GM18502 (cell line): ENCODE data around the gene RIN1.
"Not testable (repeated sequence)": the region's sequence is repeated elsewhere in the genome, so short reads cannot be mapped to it uniquely, and the experiment has no call there.

Experiments
- ATAC-seq: cut with Tn5 transposase; IDR thresholded peaks from one replicate; pipeline ENCODE4 v1.9.1; 2021; ENCODE audit warnings: mild to moderate bottlenecking; ENCODE audit not compliant: unreplicated experiment, poor library complexity

Gene RIN1

DNA sequence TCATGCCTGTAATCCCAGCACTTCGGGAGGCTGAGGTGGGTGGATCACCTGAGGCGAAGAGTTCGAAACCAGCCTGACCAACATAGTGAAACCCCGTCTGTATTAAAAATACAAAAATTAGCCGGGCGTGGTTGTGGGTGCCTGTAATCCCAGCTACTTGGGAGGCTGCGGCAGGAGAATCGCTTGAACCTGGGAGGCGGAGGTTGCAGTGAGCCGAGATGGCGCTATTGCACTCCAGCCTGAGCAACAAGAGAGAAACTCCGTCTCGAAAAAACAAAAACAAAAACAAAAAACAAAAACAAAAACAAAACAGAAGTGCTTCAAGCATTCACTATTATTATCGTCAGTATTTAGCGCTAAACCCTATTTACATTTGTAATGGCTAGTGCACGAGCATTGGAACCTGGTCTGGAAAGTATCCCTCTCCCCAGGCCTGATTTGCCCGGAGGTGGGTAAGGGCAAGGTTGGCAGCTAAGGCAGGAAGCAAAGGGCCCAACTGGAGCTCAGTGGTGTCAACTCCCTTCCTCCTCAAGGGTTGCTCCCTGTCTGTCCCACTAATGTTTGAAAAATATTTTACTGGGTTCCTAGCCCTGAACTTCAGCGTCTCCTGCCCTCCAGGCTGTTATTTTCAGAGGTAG is 25.3 kb downstream of the RIN1 start:
- not testable (repeated sequence) for ATAC-seq

DNA sequence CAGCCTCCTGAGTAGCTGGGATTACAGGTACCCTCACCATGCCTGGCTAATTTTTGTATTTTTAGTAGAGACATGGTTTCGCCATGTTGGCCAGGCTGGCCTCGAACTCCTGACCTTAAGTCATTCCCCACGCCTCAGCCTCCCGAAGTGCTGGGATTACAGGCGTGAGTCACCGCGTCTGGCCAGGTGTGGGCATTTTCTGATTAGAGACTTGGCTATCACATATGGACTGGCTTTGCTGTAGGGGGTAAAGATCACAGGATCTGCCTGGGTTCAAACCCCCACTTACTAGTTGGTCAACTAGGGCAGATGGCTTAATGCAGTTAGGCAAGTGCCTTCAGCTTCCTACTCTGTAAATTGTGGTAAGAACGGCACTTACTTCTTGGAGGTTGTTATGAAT is 25.9 kb downstream of the RIN1 start:
- no peak for ATAC-seq

DNA sequence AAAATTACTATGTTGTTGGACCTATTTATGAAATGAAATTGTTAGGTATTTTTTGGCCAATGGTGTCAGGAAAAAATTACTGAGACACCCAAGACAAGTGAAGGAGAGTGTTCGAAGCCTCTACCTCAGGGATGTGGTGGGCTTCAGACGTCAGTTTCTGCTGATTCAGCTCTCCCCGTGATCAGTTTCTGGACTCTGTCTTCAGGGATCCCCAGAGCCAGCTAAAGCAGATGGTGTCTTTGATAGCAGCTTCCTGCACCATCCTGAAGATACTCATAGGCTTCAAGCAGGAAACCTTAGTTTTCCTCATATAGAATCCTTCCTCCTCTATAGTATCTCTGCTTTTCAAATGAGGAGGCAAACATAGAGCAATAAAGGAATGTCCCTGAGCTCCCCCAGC is 26.8 kb downstream of the RIN1 start:
- no peak for ATAC-seq

DNA sequence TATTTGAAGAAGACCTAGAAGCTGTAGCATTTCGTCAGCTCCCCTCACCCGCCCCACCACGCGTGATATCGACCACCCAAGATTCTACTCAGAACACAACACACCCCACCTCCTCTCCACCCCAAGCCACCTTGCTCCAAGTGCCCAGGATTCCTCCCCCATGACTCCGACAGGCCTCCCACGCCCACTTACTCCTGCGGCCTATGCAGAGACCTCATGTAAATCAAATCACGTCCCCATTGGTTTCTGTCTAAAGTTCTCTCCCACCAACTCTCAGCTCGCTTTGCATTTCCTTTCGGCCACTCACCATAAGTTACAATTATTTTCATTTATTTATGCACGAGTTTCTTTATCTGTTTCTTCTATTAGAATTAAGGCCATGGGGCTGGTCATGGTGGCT is 33.6 kb downstream of the RIN1 start:
- ATAC-seq, result no peak

DNA sequence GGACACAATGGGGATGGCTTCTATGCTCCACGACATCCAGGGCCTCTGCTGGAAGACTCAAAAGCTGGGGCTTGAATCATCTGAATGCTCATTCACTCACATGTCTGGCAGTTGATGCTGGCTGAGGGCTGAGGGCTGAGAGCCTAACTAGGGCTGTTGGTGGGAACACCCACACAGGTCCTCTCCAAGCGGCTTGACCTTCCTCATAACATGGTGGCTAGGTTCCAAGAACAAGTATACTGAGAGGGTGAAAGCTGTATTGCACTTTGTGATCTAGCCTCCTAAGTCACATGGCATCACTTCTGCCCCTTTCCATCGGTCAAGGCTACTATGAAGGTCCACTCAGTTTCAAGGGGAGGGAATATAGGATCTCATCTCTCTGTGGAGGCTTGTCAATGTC is 37.0 kb downstream of the RIN1 start:
- ATAC-seq, result no peak

DNA sequence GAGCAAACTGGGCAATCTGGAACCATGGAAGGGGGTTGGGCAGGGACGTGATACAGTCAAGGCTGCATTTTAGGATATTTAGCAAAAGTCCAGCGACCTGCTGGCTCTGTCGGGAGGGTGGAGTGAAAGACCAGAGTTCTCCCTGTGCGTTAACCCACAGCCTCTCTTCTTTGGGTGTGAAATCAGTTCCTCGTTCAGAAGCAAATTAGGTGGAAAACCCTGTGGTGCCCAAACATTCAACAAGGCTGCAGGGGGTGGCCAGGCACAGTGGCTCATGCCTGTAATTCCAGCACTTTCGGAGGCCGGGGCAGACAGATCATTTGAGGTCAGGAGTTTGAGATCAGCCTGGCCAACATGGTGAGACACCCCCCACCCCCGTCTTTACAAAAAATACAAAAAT is 38.6 kb downstream of the RIN1 start:
- no peak for ATAC-seq

DNA sequence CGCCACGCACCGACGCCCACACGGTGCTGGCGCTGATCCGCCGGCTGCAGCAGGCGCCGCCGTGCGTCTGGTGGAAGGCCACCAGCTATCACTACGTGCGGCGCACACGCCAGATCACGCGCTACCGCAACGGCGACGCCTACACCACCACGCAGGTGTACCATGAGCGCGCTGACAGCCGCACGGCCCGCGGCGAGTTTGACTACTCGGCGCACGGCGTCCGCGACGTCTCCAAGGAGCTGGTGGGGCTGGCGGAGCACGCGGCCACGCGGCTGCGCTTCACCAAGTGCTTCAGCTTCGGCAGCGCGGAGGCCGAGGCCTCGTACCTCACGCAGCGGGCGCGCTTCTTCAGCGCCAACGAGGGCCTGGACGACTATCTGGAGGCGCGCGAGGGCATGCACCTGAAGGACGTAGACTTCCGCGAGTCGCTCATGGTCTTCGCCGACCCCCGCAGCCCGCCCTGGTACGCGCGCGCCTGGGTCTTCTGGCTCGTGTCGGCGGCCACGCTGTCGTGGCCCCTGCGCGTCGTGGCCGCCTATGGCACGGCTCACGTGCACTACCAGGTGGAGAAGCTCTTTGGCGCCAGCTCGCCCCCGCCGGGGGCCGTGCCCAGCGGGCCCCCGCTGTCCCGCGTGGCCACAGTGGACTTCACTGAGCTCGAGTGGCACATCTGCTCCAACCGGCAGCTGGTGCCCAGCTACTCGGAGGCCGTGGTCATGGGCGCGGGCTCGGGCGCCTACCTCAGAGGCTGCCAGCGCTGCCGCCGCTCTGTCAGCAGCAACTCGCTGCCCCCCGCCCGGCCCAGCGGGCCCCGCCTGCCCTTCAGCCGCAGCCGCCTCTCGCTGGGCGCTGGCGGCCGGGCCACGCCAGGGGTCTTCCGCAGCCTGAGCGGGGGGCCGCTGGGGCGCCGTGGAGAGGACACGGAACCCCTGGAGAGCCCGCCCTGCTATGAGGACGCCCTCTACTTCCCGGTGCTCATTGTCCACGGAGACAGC is 41.3 kb downstream of the RIN1 start:
- no peak for ATAC-seq

DNA sequence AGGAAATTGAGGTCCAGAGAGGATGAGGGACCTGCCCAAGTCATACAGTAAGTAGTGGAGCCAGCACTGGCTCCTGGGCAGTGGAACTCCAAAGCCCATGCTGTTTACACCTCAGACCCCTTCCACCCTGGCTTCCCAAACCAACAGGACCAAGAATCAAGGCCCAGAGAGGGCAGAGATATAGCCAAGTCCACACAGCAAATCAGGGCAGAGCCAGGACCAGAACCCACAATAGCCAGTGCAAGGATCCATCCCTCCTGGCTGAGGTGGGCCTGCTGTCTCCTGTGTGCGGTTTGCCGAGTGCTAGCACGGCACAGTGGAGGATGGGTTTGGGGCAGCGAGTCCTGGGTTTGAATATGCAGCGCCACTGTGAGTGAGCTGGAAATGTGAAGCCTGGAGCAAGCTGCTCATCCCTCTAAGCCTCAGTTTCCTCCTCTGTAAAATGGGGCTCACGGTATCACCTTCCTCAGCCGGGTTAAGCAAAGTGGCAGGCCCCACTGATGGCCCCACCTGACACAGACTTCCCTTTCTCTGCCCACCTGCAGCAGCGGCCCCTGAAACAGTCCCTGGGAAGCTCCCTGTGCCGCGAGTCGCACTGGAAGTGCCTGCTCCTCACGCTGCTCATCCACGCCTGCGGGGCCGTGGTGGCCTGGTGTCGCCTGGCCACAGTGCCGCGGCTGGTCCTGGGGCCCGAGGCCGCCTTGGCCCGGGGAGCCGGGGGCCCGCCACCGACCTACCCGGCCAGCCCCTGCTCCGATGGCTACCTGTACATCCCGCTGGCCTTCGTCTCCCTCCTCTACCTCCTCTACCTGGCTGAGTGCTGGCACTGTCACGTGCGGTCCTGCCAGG is 42.2 kb downstream of the RIN1 start:
- no peak for ATAC-seq

DNA sequence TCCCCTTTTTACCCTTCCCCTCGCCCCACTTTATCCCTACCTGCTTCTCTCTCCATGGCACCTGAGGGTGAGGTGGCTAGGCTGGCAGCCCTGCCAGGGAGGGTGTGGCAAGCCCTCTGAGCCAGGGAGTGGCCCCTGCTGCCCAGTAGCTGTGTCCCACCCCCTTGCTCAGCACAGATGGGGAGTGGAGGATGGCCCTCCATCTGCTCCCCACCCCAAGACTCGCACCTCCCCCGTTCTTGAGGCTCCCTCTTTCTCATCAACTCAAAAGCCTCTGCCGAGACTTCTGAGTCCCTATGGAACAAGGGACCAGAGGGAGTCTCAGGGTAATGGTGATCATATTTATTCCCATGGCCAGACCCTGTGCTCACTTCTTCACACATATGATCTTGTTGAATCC is 42.9 kb downstream of the RIN1 start:
- no peak for ATAC-seq

DNA sequence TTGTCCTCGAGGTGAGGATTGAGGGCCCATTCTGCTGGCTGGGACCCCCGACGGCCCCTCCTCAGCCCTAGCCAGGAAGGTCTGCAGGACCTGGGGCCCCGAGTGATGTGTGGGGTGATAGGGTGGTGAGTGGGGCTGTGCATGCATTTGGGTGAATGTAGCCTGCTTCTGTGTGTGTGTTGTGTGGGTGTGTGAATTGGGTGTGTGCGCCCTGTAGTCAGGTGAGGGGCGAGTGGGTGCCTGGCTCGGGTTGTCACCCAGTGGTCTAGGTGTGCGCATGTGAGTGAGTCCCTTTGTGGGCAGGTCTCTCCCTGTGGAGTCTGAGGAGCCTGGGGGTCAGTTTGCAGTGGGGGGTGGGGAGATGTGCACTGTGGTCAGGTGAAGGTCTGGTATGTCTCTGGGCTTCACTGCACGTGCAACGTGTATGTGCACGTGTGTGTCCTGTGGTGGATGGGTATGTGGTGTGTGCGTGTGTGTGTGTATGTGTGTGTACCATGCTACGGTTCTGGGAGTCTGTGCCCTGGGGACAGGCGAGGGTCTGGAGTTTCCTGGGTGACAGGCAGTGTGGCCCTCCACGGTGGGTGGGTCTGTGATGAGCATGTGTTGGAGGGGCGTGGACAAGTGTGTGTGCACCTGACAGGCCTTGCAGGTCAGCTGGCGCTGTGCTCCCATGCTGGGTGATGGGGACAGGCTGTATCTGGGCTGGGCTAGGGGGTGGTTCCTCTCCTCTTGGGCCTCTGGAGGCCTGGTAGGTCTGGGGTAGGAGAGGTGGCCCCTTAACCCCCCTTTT is 43.5 kb downstream of the RIN1 start:
- ATAC-seq, result no peak

DNA sequence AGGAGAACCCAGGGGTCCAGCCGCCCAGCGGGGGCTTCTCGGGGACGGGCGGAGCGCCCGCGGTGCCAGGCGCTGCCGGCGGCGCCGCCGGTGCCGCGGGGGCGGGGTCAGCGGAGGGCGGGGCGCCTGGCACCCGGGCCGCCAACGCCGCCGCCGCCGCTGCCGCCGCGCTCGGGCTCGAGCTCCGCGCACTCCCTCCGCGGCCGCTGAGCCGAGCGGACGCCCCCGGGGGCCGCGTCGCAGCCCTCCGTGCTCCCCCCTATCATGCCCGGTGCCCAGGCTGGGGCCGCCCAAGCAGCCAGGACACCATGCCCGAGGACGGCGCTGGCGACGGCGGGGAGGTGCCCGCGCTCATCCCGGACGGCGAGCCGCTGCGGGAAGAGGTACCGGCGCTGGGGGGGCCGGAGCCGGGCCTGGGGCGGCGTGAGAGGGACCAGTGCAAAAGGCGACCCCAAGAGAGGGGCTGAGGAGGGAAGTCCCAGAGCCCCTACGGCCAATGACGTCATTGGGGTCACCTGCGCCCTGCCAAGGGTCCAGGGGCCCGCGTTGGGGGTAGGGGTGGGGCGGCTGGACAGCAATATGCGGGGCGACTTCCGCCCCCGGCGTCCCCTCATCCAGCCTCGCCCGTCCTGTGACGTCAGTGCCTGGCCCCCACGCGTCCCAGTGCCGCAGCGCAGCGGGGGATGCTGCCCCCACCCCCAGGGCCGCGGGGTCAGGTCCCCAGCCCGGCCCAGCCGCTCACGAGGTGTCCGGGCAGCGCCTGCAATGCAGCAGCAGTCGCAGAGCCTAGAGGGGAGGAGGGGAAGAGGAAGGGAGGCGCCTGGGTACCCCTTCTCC is 44.3 kb downstream of the RIN1 start, which contains the start of gene TMEM151A:
TMEM151A (plus strand) TSS at position 189 of the 837 bp plus-strand sequence; CDS start at position 309, 120 bp downstream.
- no peak for ATAC-seq

DNA sequence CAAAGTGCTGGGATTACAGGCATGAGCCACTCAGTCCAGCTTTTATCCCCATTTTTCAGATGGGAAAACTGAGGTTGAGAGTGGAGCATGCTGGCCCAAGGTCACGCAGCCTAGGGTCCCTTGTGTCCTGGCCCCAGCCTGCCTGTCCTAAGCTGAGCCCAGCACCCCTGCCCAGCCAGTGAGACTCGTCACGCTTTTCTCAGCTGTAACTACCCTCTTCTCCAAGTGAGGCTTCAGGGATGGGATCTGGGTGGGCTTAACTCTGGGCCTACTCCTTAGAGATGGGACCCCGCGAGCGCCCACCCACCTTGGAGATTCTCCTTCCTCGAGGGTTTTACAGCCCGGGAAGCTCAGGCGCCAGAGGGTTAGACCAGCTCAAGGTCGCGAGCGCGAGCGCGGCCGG is 44.9 kb downstream of the RIN1 start:
- ATAC-seq, result no peak

DNA sequence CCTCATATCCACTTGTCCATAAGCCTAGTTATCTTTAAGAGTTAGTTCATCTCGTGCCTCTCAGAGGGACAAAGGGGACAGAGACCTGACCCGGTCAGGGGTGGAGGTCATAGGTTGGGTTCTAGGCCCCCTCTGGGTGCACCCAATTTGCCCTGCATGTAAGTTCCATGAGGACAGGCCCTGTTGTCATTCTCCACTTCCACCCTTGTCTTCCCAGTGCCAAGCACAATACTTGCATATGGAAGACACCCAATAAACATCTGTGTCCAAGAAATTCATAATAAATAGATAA is 46.0 kb downstream of the RIN1 start:
- no peak for ATAC-seq

DNA sequence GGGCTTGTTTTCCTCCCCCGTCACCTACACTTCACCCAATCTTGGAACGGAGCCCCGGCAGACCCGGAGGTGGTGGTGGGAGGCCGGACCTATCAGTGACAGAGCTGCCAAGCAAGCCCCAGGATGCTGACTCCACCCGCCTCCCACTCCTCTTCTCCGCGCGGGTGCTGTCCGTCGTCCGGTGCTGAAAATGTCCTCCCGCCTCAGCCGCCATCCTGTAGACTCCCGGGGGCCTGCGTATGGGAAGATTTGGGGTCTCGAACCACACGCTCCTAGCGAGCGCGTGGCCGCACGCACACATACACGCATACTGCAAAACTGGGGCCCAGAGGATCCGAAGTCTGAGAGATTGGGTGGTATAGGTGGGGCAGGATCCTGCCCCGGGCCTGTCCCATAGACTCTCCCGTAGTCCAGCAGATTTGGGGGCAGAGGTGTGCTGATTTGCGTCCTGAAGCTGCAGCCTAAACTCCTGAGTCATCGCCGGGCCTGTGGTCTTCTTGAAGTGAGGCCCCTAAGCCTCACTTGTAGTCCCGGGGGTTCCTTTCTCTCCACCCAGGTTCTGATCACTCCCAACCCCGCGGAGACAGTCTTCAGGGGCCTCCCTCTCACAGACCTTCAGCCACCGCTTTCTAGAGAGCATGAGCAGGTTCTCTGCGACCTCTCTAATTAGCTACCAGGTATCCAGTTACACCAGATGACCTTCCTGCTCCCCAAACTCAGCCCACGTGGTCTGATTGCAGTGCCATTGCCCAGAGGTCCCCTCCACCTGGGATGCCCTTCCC is 46.5 kb downstream of the RIN1 start:
- ATAC-seq, result peak; percentile 36

DNA sequence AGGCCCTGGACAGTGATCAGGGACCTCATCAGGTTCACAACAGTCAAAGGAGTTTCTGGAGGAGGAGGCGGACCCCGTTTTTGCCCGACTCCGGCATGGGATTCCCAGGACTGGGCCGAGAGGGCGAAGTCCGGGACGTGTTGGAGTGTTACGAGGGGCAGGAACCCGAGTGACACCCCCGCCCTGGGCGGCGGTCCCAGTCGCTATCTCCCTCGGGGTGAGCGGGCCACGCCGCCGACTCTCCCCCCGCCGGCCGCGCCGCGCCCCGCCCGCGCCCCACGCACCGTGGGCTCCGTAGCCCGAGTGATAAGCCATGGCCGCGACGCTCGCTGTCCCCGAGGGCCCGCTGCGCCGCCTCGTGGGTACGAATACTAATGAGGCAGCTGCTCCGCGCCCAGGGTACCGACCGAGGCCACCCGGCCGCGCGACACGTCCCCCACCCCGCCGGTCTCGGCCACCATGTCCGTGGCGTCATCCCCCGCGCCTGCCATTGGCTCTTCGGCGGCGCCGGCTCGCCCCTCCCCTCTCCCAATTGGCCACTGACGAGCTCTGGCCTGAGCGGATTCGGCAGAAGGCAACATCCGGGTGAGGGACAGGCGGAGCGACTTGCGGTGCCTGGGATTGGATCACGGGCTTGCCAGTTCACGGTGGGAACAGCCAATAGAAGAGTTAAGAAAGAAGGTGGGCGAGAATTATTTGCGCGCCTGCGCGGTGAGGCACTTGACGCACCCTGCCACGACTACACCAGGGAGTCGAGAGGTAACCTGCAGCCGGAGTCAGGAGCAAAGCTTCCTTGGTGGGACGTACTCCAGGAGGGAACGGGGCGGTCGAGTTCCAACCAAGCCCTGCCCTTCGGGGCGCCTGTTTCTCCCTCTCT is 47.3 kb downstream of the RIN1 start, which contains the start of gene YIF1A:
YIF1A (minus strand) TSS at position 473 of the 877 bp plus-strand sequence; CDS start at position 315, 158 bp downstream.
- peak; percentile 87 for ATAC-seq

DNA sequence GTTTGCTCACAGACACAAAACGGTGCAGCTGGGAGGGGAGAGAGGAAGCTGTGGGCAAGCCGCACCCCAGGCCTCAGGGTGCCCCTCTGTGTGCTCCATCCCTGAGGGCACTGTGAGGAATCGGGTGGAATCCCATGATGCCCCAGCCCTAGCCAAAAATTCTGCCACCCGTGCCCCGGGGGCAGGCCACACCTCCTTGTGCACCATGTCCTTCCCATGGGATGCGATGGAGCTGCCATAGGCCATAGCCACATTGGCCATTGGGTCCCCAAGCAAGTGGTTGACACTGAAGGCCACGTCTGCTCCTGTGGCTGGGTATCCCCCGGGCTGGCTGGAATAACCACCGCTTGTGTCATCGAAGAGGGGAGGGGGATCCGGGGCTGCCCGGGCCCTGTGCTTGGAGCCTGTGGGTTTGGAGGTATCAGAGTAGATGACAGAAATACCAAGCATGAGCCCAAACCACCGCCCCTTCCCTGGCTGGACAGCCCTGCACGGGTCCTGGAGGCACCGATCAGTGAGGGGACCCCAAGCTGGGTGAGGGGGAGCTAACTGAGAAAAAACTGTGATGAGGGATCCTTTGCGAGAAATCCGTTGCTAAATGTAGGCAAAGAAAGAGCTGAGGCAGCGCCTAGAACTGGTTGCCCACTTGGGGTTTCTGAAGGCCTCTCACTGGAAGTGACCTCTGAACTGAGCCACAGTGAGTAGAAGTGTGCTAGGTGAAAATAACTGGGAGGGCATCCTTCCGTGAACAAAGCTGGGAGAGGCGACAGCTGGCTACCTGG is 48.2 kb downstream of the RIN1 start:
- no peak for ATAC-seq
